GM21447 (cell line): ENCODE measurements around the gene EEF1AKMT4.

Source experiments
- ATAC-seq: cut with Tn5 transposase; IDR thresholded peaks from one replicate; pipeline ENCODE4 v1.9.1; 2021; ENCODE audit not compliant: unreplicated experiment

Gene EEF1AKMT4

GRCh38 chr3:184296616-184297015 lies 47.1 kb downstream of the EEF1AKMT4 start:
- no peak for ATAC-seq

GRCh38 chr3:184298759-184299487 lies 49.5 kb downstream of the EEF1AKMT4 start, which contains the start of gene PSMD2:
Gene PSMD2 (plus strand): TSS chr3:184299241. CDS start chr3:184299267, 26 bp downstream.
- peak; percentile 91 for ATAC-seq

GRCh38 chr3:184299488-184300377 lies 50.3 kb downstream of the EEF1AKMT4 start:
- ATAC-seq = peak; percentile 12

GRCh38 chr3:184300378-184300720 lies 50.9 kb downstream of the EEF1AKMT4 start:
- ATAC-seq = no peak

- ATAC-seq = no peak
Measured at GRCh38 chr3:184305577-184305976, 56.1 kb downstream of the EEF1AKMT4 start.

GRCh38 chr3:184306341-184306972 lies 57.0 kb downstream of the EEF1AKMT4 start:
- no peak for ATAC-seq

- no peak for ATAC-seq
Measured at GRCh38 chr3:184307915-184308314, 58.4 kb downstream of the EEF1AKMT4 start.
